HG03442 (cell line): ENCODE results near the gene FERMT1.
"Not testable (repeated sequence)": the region's sequence is repeated elsewhere in the genome, so short reads cannot be mapped to it uniquely, and the experiment has no call there.

Source experiments
- ATAC-seq: cut with Tn5 transposase; IDR thresholded peaks from one replicate; pipeline ENCODE4 v1.9.1; 2021; ENCODE audit warnings: mild to moderate bottlenecking, moderate library complexity; ENCODE audit not compliant: unreplicated experiment

The FERMT1 gene

DNA sequence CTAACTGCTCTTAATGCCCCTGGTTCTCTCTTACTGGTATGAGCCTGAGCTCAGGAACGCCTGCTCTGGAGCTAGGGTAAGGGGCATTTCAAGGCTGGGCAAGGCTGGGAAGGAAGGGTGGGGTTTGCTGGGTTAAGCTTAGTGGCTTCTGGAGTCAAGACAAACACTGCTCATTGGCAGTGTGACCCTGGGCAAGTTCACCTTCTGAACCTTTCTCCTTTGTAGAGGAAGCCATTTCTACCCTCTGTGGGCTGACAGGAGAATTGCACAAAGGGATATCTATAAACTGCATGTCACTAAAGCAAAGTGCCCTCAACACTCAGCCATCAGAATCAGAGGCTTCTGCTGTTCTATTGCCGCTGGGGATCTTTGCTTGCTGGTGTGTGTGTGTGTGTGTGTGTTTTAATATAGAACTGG is 48.7 kb downstream of the FERMT1 start:
- peak; percentile 68 for ATAC-seq

DNA sequence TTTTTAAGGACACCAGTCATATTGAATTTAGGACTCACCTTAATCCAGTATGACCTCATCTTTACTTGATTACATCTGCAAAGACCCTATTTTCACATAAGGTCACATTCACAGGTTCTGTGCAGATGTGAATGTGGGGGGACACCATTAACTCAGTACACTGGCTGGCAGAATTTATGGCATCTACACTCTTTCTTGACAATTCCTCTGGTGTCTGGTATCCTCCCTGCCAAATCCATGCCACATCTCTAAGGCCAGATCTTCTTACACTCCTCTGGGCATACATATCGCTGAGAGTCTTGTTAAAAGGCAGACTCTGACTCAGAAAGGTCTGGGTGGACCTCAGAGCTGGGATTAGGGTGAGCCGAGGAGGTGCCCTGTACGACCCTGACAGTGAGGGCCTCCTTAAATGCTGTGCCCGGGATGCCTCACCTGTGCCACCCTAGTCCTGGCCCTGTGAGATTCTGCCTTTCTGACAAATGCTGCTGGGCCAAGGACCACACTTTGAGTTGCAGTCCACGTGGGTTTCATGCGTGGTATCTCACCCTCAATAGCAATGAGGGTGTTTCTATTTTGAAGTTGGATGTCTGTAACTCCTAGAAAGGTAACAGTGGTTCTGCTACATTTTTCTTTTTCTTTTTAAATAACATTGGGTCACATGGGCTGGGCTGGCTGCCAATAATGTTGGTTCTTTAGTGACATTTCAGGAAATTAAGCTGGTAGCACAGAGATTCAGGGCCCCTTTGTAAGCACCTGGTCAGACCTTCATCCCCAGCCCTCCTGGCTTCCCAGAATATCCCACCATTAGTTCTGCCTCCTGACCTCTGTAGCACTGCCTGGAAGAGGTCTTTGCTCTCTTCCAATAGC is 51.8 kb downstream of the FERMT1 start:
- no peak for ATAC-seq

DNA sequence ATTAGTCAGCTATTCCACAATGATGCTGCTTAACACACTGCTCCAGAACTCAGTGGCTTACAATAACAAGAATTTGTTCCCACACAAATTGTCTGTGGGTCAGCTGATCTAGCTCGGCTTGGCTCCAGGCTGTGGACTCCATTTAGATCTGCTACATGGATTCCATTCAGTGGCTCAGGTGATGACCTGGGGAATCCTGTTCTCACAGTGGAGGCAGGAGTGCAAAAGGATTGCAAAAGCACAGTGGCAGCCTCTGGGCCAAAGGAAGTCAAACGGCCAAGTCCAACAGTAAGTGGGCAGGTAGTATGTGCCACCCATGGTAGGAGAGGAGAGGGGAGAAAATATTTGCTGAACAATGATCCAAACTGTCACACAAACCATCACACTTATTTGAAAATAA is 53.2 kb downstream of the FERMT1 start:
- no peak for ATAC-seq

DNA sequence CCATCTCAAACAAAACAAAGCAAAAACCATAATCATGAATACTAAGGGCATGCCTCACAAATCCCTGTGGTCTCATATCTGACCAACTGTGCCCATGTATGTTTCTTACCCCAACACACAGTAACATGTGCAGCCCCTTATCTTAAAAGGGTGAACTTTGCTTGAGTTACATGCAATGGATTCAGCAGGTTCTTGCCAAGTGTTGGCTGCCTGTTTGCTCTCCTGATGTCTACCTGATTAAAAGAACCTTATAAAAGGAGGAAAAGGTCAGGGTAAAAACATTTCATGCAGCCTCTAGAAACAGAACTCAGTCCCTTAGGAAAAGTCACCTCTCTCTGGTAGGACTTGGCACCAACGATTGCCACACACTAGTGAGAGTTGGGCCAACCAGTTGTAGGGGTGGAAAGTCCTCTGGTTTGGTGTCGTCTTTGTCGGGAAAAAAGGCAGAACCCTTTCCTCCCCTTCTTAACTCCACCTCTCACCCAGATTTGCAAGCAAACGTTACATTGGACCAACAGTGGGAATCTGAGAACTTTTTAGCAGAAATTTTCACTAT is 55.0 kb downstream of the FERMT1 start:
- ATAC-seq = no peak

DNA sequence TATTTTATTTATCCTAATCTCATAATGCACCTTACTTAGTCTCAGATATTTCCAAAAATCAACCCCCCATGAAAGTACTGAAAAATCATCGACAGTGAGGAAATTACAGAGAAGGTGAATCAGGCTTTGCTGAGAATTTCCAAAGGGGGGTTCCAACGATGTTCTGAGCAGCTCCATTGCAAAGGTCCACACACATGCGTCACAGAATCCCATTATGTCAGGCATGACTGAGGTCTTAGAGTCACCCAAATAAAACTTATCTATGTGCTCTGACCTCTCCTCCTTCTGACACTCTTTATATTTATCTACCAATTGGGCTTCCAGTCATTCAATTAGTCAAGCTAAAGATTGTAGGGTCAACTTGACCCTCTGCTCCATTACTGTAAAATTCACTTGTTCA is 56.2 kb downstream of the FERMT1 start:
- no peak for ATAC-seq

DNA sequence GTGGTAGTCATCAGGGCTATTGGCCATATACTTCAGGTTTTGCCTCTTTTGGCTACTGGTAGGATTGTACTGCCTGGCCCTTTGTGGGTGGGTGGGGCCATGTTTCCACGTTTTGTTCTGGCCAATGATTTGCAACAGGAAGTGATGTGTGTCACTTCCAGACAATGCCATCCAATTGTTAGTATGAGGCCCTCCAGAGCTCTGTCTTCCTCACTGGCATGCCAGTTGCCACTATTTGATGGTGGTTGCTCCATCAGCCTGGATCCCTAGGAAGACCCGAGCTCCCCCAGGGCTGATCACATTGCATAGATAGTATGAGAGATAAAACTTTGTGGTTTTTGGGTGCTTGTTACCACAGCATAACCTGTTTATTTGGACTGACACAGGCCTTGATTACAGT is 61.3 kb downstream of the FERMT1 start:
- ATAC-seq = no peak

DNA sequence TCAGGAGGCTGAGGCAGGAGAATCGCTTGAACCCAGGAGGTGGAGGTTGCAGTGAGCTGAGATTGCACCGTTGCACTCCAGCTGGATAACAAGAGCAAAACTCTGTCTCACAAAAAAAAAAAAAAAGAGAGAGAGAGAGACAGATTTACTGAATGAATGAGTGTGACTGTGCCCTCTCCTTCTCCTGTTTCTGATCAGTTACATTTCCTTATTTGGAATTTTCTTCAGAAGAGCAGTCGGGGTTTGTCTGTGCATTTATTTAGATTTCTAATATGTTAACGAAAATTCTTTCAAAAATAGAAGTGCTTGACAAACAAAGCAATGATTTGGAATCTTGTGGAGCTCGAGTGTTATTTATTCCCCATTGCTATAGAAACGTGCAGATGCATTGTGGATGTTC is 62.6 kb downstream of the FERMT1 start:
- no peak for ATAC-seq

DNA sequence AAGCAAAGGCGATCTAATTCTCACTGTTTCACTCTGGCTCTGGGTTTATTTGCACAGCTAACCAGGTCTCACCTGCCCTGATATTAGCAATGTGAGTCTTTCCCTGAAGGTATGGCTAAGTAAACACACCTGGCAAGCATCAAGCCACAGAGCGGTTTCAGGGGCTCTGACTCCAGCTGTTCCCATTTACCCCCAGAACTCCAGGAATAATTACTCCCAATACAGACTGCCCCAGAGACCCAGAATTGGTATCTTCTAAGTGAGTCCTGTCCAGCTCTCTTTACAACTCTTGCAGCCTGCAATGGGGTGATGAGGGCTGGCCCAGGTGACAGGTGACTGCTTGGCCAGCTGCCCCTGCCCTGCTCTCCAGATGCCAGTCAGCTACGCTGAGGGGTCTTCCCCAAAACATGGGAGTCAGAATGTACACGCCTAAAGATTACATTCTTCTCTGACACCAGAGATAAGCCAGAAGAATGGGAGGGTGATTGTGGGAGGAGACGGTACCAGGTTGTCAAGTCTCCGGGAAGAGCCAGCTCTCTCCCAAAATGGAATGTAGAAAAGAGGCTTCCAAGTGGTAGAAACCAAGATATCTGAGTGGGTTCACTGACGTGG is 64.0 kb downstream of the FERMT1 start:
- no peak for ATAC-seq

DNA sequence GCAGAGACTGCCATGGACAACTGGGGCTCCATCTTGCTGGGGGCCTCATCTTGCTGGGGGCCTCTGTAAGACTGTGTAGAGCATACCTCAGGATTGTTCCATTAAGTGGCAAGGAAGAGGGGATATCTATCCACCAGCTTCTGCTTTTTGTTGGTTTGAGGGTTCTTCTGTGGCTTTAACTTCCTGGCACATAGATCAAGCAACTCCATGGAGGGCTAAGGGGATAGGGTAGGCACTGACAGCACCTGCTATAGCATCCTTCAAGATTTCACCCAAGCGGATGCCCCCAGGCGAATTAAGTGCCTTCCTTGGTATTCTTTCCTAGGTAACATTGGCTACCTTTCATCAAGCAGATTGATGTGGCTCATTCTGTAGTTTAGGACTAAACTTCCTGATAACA is 65.1 kb downstream of the FERMT1 start:
- no peak for ATAC-seq

DNA sequence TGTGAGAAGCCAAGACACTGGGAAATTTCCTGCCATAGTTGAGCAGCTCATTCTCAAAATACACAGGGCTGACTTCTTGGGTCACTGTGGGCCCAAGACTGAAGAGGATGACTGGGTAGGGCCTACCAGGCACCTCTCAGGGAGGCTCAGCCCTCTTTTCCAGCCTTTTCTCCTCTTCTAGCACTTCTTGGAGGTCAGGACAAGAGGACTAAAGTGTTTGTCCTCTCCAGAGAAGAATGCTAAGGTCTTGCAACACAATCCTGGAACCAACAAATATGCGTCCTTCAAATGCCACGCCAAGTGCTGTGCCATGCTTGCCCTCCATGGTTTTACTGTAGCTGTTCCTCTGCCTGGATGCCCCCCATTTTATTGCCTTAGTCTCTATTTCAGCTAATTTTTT is 65.7 kb downstream of the FERMT1 start:
- no peak for ATAC-seq

DNA sequence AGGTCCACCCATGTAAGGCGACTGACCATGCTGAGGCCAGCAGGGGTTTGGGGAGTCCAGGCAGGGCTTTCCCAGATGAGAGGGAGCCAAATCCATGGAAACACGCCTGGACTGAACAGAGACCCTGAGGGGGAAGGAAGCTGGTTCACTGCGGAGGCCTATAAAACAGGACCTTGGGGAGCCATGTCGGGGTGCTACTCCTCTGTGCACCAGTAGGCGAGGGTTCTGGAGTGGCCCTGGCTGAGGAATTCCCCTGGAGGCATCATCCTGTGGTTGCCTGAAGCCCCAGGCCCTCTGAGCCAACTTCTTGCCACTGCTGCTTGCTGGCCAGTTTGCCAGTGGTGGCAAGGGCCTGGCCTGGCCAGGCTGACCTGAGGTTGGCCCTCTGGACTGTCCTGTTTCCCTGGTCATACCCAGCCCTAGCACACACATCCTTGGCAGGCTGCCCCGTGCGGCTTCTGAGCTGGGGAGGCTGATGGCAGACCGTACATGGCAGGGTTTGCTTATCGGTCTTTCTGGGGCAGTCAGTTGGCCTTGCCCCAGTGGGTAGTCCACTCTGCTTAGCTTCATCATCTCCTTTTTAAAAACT is 66.8 kb downstream of the FERMT1 start:
- ATAC-seq = no peak

DNA sequence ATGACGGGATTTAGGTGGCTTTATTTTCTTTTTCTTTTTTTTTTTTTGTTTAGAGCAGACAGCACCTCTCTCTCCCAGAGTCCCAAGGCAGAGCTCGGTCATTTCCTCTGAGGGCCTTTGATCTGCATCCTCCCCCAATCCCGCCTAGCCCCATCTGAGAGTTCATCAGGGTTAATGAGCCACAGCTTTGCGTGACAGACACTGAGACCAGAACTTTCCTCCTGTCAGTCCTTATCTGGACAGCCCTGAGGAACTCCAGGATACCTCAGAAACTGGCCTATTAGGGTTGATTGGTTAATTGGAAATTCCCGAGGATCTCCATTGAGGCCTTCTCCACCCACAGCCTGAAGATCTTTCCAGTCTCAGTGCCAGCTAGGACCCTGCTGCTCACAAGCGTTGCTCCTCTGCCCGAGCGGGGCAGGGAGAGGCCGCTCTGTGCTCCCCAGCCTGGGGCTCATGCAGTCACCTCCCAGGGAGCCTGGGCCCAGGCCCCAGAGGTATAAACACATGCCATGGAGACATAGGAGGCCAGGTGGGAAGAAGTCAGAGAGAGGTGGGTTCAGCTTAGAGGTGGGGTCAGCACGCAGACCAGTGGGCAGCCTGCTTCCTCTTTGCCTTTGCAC is 67.6 kb downstream of the FERMT1 start:
- no peak for ATAC-seq

DNA sequence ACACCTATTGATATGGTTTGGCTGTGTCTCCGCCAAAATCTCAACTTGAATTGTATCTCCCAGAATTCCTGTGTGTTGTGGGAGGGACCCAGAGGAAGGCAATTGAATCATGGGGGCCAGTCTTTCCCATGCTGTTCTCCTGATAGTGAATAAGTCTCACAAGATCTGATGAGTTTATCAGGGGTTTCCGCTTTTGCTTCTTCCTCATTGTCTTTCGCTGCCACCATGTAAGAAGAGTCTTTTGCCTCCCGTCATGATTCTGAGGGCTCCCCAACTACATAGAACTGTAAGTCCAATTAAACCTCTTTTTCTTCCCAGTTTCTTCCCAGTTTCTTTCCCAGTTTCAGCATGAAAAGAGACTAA is 68.2 kb downstream of the FERMT1 start:
- not testable (repeated sequence) for ATAC-seq

DNA sequence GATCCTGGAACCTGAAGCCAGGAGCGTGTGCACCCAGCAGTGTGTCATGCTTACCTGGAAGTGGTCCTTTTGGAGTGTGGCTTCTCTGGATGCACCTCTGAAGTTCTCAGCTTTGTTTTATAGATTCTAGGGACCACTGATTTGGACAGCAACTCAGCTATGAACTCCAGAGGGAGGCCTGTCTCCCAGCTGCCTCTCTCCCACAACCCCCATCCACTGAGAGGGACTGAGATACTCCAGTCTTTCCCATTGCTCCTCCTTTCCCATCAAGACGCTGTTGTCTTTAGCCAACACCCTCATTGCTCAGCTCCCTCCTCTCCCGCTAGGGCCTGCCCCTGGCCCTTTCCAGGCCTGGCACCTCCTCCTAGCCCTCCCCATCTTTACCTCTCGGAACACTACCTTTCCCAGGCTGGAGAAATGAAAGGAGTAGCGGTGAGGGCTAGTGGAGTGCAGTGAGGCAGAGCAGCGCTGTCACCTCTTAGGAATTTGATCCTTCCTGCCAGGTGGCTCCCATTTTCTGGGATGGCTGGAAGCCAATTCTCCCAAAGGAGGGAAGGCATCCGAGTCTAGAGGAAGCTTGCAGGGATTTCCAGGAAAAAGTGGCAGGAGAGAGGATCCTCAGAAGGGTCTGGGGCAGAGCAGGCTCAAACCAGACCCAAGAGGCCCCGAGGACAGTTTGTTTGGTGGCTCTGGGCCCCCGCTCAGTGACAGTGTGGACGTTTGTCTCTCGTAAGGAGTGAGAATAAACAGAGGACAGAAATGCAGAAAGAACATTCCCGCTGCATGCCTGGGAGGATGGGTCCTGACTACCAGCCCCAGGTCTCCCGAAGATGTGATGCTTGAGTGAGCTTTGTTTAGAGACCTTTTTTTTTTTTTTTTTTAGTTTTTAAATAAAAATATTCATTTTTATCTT is 68.8 kb downstream of the FERMT1 start, which contains the start of gene LRRN4:
TSS of gene LRRN4 (minus strand) at position 285 of the 913 bp plus-strand sequence. CDS start 1,261 bp downstream, outside the sequence.
- no peak for ATAC-seq

DNA sequence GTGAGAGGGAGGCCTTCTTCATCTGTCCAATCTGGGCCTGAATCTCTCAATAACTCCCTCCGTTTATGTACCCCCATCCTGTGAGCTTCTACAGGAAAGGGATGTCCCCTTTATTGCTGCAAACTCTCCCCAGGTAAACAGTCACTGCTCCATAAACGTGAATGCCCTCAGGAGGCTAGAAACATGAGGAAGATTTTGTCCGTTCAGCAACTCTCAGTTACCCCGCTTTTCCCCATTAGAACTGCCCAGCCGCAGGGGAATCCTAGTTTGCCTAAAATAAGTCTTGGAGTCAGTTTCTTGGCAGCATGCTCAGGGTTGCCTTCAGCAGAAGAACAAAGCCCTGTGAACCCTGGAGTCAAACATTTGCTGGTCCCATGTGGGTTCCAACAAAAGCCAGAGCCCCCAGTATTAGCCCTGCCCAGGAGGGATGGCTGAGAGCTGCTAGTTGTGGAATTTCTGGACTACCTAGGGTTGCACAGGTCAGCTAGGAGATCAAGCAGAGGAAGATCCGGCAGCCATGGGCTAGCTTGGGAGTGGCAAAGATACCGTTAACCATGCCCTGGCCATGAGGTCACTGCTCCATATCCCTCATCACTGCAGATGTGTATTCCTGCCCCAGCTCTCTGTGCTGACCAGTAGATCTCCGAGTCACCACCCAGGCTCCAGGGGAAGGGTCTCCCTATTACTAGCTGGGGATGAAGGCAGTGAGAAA is 69.6 kb downstream of the FERMT1 start:
- ATAC-seq = no peak

DNA sequence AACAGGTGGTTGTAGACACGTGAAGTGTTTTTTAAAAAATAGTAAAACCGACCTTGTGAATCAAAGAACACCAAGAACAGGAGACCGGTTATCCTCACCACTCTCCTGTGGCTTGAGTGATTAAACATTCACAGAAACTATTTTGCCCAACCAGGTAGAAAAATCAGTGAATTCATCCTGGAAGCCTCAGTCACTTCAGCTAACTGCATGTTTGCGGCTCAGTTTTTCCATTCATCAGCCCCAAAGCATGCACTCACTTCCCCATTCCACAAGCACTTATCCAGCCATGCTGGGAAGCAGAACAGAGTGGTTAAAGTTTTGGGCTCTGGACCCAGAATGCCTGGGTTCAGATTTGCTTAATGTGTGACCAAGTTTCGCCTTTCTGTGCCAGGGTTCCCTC is 71.3 kb downstream of the FERMT1 start:
- no peak for ATAC-seq

DNA sequence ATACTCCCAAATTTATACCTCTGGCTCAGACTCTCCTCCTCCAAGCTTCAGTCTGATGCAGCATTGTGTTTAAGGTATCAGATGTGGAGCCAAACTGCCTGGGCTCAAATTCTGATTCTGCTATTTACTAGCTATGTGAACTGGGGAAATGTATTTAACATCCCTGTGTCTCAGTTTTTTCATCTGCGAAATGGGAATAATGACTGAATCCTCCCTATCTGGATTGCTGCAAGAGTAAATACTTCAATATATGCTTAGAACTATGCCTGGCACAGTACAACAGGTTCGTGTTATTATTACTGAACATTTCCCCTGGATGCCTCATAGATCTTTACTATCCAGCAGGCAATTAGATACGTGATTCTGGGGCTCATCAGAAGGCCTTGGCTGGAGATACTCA is 74.4 kb downstream of the FERMT1 start:
- no peak for ATAC-seq

DNA sequence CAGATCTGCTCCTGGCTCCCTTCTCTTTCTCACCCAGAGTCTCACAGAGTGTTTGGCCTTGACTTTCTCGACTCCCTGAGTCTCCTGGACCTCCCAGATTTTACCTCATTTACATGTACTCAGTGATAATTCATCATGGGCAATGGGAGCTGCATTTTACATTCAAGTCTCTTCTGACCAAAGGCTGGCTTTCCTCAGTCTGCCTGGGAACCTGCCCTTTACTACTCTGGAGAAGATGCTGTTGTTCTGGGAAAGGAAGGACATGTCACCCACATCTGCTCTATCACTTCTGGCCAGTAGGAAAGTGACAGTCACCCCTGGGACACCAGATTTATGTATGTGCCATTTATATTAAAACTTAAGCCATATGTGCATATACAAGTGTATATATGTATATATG is 76.4 kb downstream of the FERMT1 start:
- ATAC-seq = no peak

DNA sequence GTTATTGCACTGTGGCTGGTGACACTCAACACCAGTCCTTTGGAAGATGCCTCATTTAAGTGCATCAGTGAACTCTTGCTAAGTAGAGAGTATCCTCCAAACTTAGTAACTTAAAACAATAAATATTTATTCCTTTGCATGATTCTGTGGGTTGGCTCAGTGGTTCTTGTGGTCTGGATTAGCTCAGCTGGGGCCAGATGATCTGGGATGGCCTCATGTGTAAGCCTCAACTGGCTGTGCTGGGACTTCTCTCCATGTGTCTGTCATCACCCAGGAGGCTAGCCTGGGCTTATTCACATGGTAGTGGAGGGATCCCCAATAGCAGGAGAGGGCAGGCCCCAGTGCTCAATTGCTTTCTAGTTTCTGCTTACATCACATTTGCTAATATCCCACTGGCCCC is 77.3 kb downstream of the FERMT1 start:
- ATAC-seq = no peak

DNA sequence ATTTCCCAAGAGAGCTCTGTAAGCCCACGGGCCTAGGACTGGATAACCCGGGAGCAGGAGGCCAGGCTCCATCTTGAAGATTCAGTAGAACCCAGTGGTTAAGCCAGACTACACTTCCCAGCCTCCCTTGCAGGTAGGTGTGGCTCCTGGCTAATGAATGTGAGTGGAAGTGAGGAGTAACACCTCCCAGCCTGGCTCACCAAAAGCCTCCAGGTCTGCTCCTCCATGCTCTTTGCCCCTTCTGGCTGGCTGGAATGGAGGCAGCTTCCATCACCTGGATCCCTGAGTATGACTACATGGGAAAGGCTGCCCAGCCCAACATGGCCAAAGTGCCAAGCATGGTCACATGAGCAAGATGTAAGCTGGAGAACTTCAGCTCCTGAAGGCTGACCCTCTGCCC is 78.7 kb downstream of the FERMT1 start:
- ATAC-seq = no peak
